ENCODE results near the gene KBTBD12.
A peak's percentile ranks its signal among the peaks of the same experiment; 100 is the strongest.

DNA sequence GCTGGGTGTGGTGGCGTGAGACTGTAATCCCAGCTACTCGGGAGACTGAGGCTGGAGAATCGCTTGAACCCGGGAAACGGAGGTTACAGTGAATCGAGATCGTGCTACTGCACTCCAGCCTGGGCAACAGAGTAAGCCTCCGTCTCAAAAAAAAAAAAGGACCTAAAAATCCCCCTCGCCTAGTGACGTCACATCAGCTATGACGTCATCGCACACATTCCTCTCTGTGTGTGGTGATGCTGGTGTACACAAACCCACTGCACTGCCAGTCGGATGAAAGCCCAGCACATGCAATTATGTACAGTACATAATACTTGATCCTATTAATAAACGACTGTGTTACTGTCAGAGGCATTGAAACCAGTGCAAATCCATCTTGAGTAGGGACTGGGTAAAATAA is 97.0 kb downstream of the KBTBD12 start:
- TF ChIP-seq MAX (IDR thresholded peaks at IDR 0.05) (peak; percentile 22; the same call in 1 of the 2 replicates), POLR2A (IDR thresholded peaks at IDR 0.05; ENCODE audit: borderline replicate concordance, extremely low read depth, insufficient read depth, insufficient read length) (no peak), SIN3A (IDR thresholded peaks at IDR 0.05; ENCODE audit: low read depth) (no peak), EZH2 (IDR thresholded peaks at IDR 0.05) (no peak), POLR2AphosphoS5 (IDR thresholded peaks at IDR 0.05; ENCODE audit: low read depth, low read length) (no peak), ATF3 (IDR thresholded peaks at IDR 0.05) (no peak), RAD21 (IDR thresholded peaks at IDR 0.05; ENCODE audit: low read depth) (no peak), EGR1 (IDR thresholded peaks at IDR 0.05; ENCODE audit: low read depth) (no peak), ELF1 (IDR thresholded peaks at IDR 0.05; ENCODE audit: borderline replicate concordance, low read depth) (no peak), EZH2phosphoT487 (IDR thresholded peaks at IDR 0.05; ENCODE audit: borderline replicate concordance) (no peak), CEBPB (IDR thresholded peaks at IDR 0.05; ENCODE audit: low read depth) (no peak)
- TF ChIP-seq, protein P1, sequence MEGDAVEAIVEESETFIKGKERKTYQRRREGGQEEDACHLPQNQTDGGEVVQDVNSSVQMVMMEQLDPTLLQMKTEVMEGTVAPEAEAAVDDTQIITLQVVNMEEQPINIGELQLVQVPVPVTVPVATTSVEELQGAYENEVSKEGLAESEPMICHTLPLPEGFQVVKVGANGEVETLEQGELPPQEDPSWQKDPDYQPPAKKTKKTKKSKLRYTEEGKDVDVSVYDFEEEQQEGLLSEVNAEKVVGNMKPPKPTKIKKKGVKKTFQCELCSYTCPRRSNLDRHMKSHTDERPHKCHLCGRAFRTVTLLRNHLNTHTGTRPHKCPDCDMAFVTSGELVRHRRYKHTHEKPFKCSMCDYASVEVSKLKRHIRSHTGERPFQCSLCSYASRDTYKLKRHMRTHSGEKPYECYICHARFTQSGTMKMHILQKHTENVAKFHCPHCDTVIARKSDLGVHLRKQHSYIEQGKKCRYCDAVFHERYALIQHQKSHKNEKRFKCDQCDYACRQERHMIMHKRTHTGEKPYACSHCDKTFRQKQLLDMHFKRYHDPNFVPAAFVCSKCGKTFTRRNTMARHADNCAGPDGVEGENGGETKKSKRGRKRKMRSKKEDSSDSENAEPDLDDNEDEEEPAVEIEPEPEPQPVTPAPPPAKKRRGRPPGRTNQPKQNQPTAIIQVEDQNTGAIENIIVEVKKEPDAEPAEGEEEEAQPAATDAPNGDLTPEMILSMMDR (IDR thresholded peaks at IDR 0.05 in 2 of 3, conservative IDR thresholded peaks at IDR 0.05 in 1 of 3; ENCODE audit: borderline replicate concordance in 1 of 3, insufficient read depth in 1 of 3, low read depth in 2 of 3, low read length in 2 of 3) = no peak
- TF ChIP-seq, protein P2, sequence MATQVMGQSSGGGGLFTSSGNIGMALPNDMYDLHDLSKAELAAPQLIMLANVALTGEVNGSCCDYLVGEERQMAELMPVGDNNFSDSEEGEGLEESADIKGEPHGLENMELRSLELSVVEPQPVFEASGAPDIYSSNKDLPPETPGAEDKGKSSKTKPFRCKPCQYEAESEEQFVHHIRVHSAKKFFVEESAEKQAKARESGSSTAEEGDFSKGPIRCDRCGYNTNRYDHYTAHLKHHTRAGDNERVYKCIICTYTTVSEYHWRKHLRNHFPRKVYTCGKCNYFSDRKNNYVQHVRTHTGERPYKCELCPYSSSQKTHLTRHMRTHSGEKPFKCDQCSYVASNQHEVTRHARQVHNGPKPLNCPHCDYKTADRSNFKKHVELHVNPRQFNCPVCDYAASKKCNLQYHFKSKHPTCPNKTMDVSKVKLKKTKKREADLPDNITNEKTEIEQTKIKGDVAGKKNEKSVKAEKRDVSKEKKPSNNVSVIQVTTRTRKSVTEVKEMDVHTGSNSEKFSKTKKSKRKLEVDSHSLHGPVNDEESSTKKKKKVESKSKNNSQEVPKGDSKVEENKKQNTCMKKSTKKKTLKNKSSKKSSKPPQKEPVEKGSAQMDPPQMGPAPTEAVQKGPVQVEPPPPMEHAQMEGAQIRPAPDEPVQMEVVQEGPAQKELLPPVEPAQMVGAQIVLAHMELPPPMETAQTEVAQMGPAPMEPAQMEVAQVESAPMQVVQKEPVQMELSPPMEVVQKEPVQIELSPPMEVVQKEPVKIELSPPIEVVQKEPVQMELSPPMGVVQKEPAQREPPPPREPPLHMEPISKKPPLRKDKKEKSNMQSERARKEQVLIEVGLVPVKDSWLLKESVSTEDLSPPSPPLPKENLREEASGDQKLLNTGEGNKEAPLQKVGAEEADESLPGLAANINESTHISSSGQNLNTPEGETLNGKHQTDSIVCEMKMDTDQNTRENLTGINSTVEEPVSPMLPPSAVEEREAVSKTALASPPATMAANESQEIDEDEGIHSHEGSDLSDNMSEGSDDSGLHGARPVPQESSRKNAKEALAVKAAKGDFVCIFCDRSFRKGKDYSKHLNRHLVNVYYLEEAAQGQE (IDR thresholded peaks at IDR 0.05; ENCODE audit: low read depth) = no peak

Measured in HCT116 (cell line).